SK-N-SH treated with all-trans-retinoic acid at 6 μM for 48 hours (cell line): ENCODE measurements around the gene ZCCHC9.

Experiments
- ATAC-seq: fragments of 200-7000 bp; cut with Tn5 transposase; 3 replicates; pipeline ENCODE4 v1.9.1; 2020; ENCODE audit warnings: mild to moderate bottlenecking, moderate library complexity
- ARNTL ChIP-seq: fragments of 450-650 bp; formaldehyde crosslinking; IDR thresholded peaks from 2 replicates; pipeline ENCODE4 v1.5.0; 2020; ENCODE audit warnings: low read depth, mild to moderate bottlenecking, moderate library complexity, borderline replicate concordance
- CREB5 ChIP-seq: fragments of 250-450 bp; sonication (Bioruptor Pico); IDR thresholded peaks from 2 replicates; pipeline ENCODE4 v1.5.1; 2020; ENCODE audit warnings: low read depth, mild to moderate bottlenecking, moderate library complexity
- CSDC2 ChIP-seq: fragments of 250-450 bp; sonication (Bioruptor Pico); IDR thresholded peaks from 2 replicates; pipeline ENCODE4 v1.5.0; 2020; ENCODE audit warnings: mild to moderate bottlenecking, moderate library complexity
- ESRRG ChIP-seq: fragments of 250-450 bp; sonication (Bioruptor Pico); IDR thresholded peaks from 2 replicates; pipeline ENCODE4 v1.6.1; 2021; ENCODE audit warnings: mild to moderate bottlenecking
- GLIS3 ChIP-seq: fragments of 250-450 bp; sonication (Bioruptor Pico); IDR thresholded peaks from 2 replicates; pipeline ENCODE4 v1.5.0; 2020; ENCODE audit warnings: mild to moderate bottlenecking, moderate library complexity
- OSR1 ChIP-seq: fragments of 250-450 bp; sonication (Bioruptor Pico); IDR thresholded peaks from 2 replicates; pipeline ENCODE4 v1.8.0; 2022; ENCODE audit warnings: moderate library complexity, mild to moderate bottlenecking, inconsistent platforms
- PATZ1 ChIP-seq: fragments of 250-450 bp; sonication (Bioruptor Pico); IDR thresholded peaks from 2 replicates; pipeline ENCODE4 v1.8.0; 2020; ENCODE audit warnings: mild to moderate bottlenecking, moderate library complexity, borderline replicate concordance
- POU6F1 ChIP-seq: fragments of 250-450 bp; sonication (Bioruptor Pico); IDR thresholded peaks from 2 replicates; pipeline ENCODE4 v1.8.0; 2021; ENCODE audit warnings: low read depth, mild to moderate bottlenecking, moderate library complexity, borderline replicate concordance
- PPARA ChIP-seq: fragments of 250-450 bp; sonication (Bioruptor Pico); IDR thresholded peaks from 2 replicates; pipeline ENCODE4 v1.5.0; 2020; ENCODE audit warnings: mild to moderate bottlenecking, borderline replicate concordance
- RARB ChIP-seq: fragments of 250-450 bp; sonication (Bioruptor Pico); IDR thresholded peaks from 2 replicates; pipeline ENCODE4 v1.8.0; 2021; ENCODE audit warnings: mild to moderate bottlenecking, moderate library complexity
- SNAI2 ChIP-seq: fragments of 250-450 bp; sonication (Bioruptor Pico); IDR thresholded peaks from 2 replicates; pipeline ENCODE4 v1.5.0; 2020; ENCODE audit warnings: mild to moderate bottlenecking, moderate library complexity
- TCF4 ChIP-seq: fragments of 250-450 bp; sonication (Bioruptor Pico); IDR thresholded peaks from 2 replicates; pipeline ENCODE4 v1.8.0; 2021; ENCODE audit warnings: mild to moderate bottlenecking, moderate library complexity, borderline replicate concordance
- TOX ChIP-seq: fragments of 250-450 bp; sonication (Bioruptor Pico); IDR thresholded peaks from 2 replicates; pipeline ENCODE4 v1.8.0; 2021; ENCODE audit warnings: mild to moderate bottlenecking, moderate library complexity, borderline replicate concordance
- ZC3H10 ChIP-seq: fragments of 250-450 bp; sonication (Bioruptor Pico); IDR thresholded peaks from 2 replicates; pipeline ENCODE4 v1.5.1; 2021; ENCODE audit warnings: mild to moderate bottlenecking, moderate library complexity
- ZFP3 ChIP-seq: fragments of 250-450 bp; sonication (Bioruptor Pico); IDR thresholded peaks from 2 replicates; pipeline ENCODE4 v1.5.0; 2020; ENCODE audit warnings: mild to moderate bottlenecking, moderate library complexity
- ZFP30 ChIP-seq: fragments of 450-650 bp; formaldehyde crosslinking; IDR thresholded peaks from 2 replicates; pipeline ENCODE4 v1.5.0; 2022; ENCODE audit warnings: mild to moderate bottlenecking, moderate library complexity
- ZNF70 ChIP-seq: fragments of 450-650 bp; formaldehyde crosslinking; IDR thresholded peaks from 2 replicates; pipeline ENCODE4 v1.5.0; 2020; ENCODE audit warnings: mild to moderate bottlenecking, moderate library complexity
- ZNF8 ChIP-seq: fragments of 450-650 bp; formaldehyde crosslinking; IDR thresholded peaks from 2 replicates; pipeline ENCODE4 v1.5.0; 2020; ENCODE audit warnings: mild to moderate bottlenecking, moderate library complexity
- TF ChIP-seq, protein P1 (sequence below): fragments of 250-450 bp; sonication (Bioruptor Pico); IDR thresholded peaks from 2 replicates; pipeline ENCODE4 v1.5.0; 2020; ENCODE audit warnings: mild to moderate bottlenecking, moderate library complexity
- TF ChIP-seq, protein P2 (sequence below): fragments of 250-450 bp; sonication (Bioruptor Pico); IDR thresholded peaks from 2 replicates; pipeline ENCODE4 v1.5.1; 2021; ENCODE audit warnings: mild to moderate bottlenecking, moderate library complexity

ZCCHC9 gene

DNA sequence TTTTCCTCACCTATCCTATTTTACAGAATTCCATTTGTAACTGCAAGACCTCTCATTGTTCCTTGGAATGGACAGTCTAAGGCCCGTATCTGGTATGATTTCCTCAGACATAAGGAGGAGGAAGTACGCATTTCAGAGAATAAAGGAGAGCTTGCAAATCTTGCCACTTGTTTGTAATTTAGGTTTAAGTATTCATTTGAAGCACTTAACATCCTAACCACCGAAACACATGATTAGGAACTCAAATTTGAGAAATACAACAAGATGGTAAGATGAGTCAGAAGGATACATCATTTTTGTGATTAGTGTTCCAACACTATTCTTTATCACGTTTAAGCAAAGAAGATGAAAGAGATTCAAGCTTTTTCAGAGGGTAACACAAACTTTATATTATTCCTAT, 3.9 kb upstream of the ZCCHC9 start (continued):
- no peak for TF ChIP-seq PATZ1 (CRISPR knock-in tag)
- TF ChIP-seq, all 23 proteins: peak for 0

- TF ChIP-seq TOX (CRISPR knock-in tag) (no peak), ZFP3 (CRISPR knock-in tag) (no peak), GLIS3 (CRISPR knock-in tag) (no peak), ZNF8 (CRISPR knock-in tag) (no peak), ARNTL (no peak), CREB5 (CRISPR knock-in tag) (no peak), OSR1 (no peak), ESRRG (CRISPR knock-in tag) (no peak), ZNF70 (CRISPR knock-in tag) (no peak), POU6F1 (CRISPR knock-in tag) (no peak)
- TF ChIP-seq, protein P1, sequence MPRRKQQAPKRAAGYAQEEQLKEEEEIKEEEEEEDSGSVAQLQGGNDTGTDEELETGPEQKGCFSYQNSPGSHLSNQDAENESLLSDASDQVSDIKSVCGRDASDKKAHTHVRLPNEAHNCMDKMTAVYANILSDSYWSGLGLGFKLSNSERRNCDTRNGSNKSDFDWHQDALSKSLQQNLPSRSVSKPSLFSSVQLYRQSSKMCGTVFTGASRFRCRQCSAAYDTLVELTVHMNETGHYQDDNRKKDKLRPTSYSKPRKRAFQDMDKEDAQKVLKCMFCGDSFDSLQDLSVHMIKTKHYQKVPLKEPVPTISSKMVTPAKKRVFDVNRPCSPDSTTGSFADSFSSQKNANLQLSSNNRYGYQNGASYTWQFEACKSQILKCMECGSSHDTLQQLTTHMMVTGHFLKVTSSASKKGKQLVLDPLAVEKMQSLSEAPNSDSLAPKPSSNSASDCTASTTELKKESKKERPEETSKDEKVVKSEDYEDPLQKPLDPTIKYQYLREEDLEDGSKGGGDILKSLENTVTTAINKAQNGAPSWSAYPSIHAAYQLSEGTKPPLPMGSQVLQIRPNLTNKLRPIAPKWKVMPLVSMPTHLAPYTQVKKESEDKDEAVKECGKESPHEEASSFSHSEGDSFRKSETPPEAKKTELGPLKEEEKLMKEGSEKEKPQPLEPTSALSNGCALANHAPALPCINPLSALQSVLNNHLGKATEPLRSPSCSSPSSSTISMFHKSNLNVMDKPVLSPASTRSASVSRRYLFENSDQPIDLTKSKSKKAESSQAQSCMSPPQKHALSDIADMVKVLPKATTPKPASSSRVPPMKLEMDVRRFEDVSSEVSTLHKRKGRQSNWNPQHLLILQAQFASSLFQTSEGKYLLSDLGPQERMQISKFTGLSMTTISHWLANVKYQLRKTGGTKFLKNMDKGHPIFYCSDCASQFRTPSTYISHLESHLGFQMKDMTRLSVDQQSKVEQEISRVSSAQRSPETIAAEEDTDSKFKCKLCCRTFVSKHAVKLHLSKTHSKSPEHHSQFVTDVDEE (CRISPR knock-in tag) = no peak
- TF ChIP-seq, protein P2, sequence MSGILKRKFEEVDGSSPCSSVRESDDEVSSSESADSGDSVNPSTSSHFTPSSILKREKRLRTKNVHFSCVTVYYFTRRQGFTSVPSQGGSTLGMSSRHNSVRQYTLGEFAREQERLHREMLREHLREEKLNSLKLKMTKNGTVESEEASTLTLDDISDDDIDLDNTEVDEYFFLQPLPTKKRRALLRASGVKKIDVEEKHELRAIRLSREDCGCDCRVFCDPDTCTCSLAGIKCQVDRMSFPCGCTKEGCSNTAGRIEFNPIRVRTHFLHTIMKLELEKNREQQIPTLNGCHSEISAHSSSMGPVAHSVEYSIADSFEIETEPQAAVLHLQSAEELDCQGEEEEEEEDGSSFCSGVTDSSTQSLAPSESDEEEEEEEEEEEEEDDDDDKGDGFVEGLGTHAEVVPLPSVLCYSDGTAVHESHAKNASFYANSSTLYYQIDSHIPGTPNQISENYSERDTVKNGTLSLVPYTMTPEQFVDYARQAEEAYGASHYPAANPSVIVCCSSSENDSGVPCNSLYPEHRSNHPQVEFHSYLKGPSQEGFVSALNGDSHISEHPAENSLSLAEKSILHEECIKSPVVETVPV = no peak
- no peak for ATAC-seq
Observed at GRCh38 chr5:81300921-81301270, 491 bp upstream of the ZCCHC9 start.

DNA sequence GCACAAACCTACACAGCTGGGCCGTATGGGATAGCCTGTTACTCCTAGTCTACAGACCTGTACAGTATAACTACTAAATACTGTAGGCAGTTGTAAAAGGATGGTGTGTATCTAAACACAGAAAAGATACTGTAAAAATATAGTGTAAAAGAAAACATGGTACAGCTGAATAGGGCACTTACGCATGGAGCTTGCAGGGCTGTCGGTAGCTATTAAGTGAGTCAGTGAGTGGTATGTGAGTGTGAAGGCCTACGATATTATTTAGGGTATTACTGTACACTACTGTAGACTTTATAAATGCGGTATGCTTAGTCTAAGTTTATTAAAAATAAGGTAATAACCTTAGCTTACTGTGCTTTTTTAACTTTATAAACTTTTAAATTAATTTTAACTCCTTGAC, 1.2 kb downstream of the ZCCHC9 start:
- TF ChIP-seq TOX (CRISPR knock-in tag) (no peak), ZFP3 (CRISPR knock-in tag) (no peak), CSDC2 (CRISPR knock-in tag) (no peak), POU6F1 (CRISPR knock-in tag) (no peak), TCF4 (CRISPR knock-in tag) (no peak), PPARA (no peak), RARB (CRISPR knock-in tag) (no peak), ZFP30 (CRISPR knock-in tag) (no peak), GLIS3 (CRISPR knock-in tag) (no peak), ZNF8 (CRISPR knock-in tag) (no peak), SNAI2 (no peak), PATZ1 (CRISPR knock-in tag) (no peak), CREB5 (CRISPR knock-in tag) (no peak), ZC3H10 (no peak)
- TF ChIP-seq, protein P2 = no peak
- ATAC-seq = peak; percentile 1; the same call in 1 of the 3 replicates
